Activated CD8-positive, alpha-beta memory T cell treated with anti-CD3 and anti-CD28 coated beads for 36 hours (primary cell): Measurements from ENCODE around the gene MRPS25. TPM values are rescaled to one million over a fixed set of nuclear protein-coding genes. Genes with fewer than 3 reads are reported as not detected.
"Not testable (repeated sequence)": the region's sequence is repeated elsewhere in the genome, so short reads cannot be mapped to it uniquely, and the experiment has no call there.

ENCODE experiments used
- CTCF ChIA-PET: fragments of 350-600 bp; sonication (Branson Sonifier 250); formaldehyde crosslinking; loops from one replicate; lab custom pipeline; 2021; ENCODE audit warnings: antibody characterized with exemption; lab: Charles Lee
- POLR2A ChIA-PET: fragments of 350-600 bp; sonication (Branson Sonifier 250); formaldehyde crosslinking; loops from one replicate; lab custom pipeline; 2021; ENCODE audit warnings: antibody characterized with exemption; lab: Charles Lee
- total RNA-seq, 2 experiments: library from RNA; stranded (reverse); gene quantifications; one replicate each; pipeline ENCODE4 v1.2.3, GENCODE V29; 2021

Gene MRPS25
- total RNA-seq, 2 experiments from 2014 or later: 90.5 to 90.8 TPM

DNA sequence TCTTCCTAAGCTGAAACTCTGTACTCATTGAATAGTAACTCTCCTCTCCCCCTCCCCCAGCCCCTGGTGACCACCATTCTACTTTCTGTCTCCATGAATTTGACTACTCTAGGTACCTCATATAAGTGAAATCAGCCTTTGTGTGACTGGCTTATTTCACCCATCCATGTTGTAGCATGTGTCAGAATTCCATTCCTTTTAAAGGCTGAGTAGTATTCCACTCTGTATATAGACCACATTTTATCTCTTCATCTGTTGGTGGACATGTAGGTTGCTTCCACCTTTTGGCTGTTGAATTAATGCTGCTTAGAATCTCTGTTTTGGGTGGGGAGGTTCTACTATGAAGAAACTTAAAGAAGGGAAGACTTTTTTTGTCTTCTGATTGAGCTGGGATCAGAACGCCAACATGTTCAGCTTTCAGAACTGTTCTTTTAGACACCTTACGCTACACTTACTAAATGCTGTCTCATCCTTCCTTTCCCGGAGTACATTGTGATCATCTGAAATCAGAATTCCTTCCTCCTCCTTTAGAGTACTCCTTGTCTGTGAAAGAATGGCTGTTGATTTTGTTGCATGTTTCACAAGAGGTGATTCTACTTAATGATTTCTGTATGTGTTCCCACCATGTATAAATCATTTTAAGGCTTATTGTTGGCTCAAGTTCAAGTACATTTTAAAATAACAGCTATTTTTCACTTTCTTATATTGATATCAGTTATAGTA lies 50.3 kb downstream of the MRPS25 start:
- CTCF ChIA-PET: no interaction called here
- POLR2A ChIA-PET: no interaction called here

DNA sequence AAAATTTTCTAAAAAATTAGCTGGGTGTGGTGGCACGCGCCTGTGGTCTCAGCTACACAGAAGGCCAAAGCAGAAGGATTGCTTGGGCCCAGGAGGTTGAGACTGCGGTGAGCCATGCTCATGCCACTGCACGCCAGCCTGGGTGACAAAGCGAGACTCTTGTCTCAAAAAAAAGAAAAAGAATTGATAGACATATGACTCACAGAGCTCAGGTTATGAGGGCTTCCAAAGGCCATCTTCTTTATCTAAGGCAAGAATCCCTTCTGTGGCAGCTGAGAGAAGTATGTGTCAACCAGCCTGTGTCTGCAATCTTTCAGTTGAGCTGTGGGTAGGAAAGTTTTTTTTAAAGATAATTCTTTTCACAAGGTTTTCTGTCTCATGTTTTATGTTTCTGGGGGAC lies 53.9 kb downstream of the MRPS25 start:
- POLR2A ChIA-PET: interaction anchor here (0.6 kb wide), 1 partner anchor 16 kb away, joined by 6 read pairs; no protein-coding TSS in a partner anchor
- CTCF ChIA-PET: interaction anchor here (0.6 to 1.2 kb wide), 2 partner anchors 9 to 22 kb away, joined by 3 read pairs; no protein-coding TSS in a partner anchor

DNA sequence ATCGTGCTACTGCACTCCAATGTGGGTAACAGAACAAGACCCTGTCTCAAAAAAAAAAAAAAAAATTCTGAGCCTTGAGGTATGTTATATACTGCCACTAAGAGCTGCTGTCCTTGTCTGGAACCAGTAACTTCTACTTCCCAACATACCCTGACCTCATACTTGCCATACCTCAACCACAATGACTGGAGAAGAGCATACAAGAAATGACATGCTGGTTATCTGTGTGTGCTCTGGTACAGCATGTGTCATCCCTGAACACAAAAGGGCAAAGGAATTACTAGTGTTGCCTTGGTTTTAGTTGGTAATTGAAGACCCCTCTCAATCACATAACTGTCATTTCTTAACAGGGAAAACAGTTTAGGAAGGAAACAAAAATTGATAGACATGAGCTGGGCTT lies 54.5 kb downstream of the MRPS25 start:
- ChIA-PET CTCF (interaction anchor here (0.6 to 1.2 kb wide), 2 partner anchors 9 to 21 kb away, joined by 3 read pairs; no protein-coding TSS in a partner anchor), POLR2A (interaction anchor here (0.6 kb wide), 1 partner anchor 16 kb away, joined by 6 read pairs; no protein-coding TSS in a partner anchor)

DNA sequence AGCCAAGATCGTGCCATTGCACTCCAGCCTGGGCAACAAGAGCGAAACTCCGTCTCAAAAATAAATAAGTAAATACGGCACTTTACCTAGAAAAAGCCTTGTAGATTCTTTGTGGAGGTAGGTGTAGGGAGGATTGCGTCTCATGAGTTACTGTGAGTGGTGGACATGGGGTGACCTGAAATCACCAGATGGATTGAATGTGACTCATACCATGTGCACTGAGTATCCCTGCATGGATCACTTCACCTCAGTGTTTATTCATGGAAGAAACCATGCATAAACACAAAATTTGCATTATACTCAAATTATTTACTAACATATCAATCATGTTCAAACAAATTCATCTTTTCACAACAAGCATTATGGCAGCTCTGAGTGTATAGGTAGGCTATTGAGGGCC lies 55.9 kb downstream of the MRPS25 start:
- ChIA-PET CTCF (no interaction called here), POLR2A (no interaction called here)

DNA sequence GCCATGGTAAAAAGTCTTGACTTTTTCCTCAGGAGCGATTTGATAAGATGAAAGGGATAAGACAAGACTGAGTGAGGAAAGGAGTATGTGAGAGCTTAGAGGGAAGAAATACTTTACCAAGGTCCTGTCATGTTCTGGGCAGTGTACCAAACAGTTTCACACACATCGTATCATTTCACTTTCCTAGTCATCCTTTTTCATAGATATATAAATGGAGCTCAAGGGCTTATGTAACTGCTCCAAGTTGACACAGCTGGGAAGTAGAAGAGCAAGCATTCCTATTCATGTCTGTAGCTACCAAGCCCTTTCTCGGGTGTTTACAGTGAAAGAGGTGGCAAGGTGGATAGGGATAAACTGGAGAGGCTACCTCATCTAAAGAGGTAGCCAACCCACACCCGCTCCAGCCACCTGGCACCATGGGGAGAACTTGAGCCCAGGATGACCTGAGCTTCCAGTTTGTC lies 57.4 kb downstream of the MRPS25 start:
- POLR2A ChIA-PET: interaction anchor here (0.6 kb wide), 1 partner anchor 302 kb away, joined by 4 read pairs; no protein-coding TSS in a partner anchor
- CTCF ChIA-PET: no interaction called here

DNA sequence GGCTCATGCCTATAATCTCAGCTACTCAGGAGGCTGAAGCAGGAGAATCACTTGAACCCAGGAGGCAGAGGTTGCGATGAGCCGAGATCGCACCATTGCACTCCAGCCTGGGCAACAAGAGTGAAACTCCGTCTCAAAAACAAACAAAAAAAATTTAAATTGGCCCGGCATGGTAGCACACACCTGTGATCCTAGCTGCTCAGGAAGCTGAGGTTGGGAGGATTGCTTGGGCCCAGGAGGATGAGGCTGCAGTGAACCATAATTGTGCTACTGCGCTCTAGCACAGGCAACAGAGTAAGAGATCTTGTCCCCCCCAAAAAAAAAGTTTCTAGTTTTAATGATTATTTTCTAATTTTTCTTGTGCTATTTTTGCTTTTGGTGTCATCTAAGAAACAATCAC lies 65.9 kb downstream of the MRPS25 start:
- CTCF ChIA-PET: not testable (repeated sequence)

More for the DNA sequence above, 65.9 kb downstream of the MRPS25 start:
- POLR2A ChIA-PET: not testable (repeated sequence)

Other genes starting within 250 kb of the MRPS25 start
- not detected for gene FGD5, start 246.4 kb downstream of the MRPS25 start, total RNA-seq
- gene NR2C2, start 117.7 kb downstream of the MRPS25 start, total RNA-seq: 10 to 100 TPM; 44.3 to 45.2 TPM
- 10 to 100 TPM in 1 of 2 experiments, 1 to 10 TPM in 1; 9.6 to 10.0 TPM for gene RBSN, start 33.8 kb upstream of the MRPS25 start, total RNA-seq
- 10 to 100 TPM; 23.9 to 27.7 TPM for gene CAPN7, start 140.9 kb upstream of the MRPS25 start, total RNA-seq